NCI-H526 (cell line): ENCODE measurements around the gene THAP3.
"Not testable (repeated sequence)": the region's sequence is repeated elsewhere in the genome, so short reads cannot be mapped to it uniquely, and the experiment has no call there.

Source experiments
- DNase-seq, 2 experiments: peaks; one replicate each; lab custom pipeline; 2025; lab: John Stamatoyannopoulos, UW

THAP3 gene

GRCh38 chr1:6591222-6591621 is 33.4 kb upstream of the THAP3 start:
- DNase-seq = no peak

DNA sequence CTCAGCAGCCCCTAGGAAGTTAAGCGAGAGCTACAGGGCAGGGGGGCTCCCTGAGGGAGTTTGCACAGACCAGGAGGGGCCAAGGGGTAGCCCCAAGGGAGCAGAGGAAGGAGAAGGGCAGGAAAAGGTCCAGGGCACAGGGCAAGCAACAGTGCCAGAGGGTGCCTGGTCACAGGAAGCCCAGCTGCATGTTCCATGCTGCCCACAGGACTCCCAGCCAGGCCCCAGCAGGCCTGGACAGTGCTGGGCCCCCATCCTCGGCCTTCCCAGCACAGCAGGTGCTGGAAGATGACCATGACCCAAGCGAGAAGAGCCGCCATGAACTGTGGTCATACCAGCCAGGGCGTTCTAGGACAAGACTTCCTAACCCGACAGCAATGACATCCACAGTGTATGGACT is 33.0 kb upstream of the THAP3 start:
- DNase-seq = no peak

- no peak for DNase-seq
Measured at GRCh38 chr1:6592441-6592840, 32.2 kb upstream of the THAP3 start.

- DNase-seq = no peak
Measured at GRCh38 chr1:6592865-6593593, 31.6 kb upstream of the THAP3 start.

- no peak for DNase-seq
Measured at GRCh38 chr1:6593810-6594209, 30.9 kb upstream of the THAP3 start.

GRCh38 chr1:6594977-6595740 is 29.5 kb upstream of the THAP3 start:
- no peak for DNase-seq

- no peak for DNase-seq
Measured at GRCh38 chr1:6596351-6596750, 28.3 kb upstream of the THAP3 start.

- DNase-seq = no peak
Measured at GRCh38 chr1:6596886-6597776, 27.5 kb upstream of the THAP3 start.

GRCh38 chr1:6597777-6598131 is 26.9 kb upstream of the THAP3 start:
- DNase-seq = no peak

- DNase-seq = peak in 1 of 2 experiments; percentile 32
Measured at GRCh38 chr1:6599141-6599975, 25.3 kb upstream of the THAP3 start.

DNA sequence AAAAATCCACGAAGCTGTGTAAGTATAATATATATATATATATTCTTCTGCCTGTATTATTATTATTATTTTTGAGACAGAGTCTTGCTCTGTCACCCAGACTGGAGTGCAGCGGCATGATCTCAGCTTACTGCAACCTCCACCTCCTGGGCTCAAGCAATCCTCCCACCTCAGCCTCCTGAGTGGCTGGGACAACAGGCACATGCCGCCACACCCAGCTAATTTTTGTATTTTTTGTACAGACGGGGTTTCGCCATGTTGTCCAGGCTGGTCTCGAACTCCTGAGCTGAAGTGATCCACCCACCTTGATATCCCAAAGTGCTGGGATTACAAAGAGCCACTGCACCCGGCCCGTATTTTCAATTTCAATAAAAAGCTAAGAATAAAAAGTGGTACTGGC is 24.7 kb upstream of the THAP3 start:
- not testable (repeated sequence) for DNase-seq

DNA sequence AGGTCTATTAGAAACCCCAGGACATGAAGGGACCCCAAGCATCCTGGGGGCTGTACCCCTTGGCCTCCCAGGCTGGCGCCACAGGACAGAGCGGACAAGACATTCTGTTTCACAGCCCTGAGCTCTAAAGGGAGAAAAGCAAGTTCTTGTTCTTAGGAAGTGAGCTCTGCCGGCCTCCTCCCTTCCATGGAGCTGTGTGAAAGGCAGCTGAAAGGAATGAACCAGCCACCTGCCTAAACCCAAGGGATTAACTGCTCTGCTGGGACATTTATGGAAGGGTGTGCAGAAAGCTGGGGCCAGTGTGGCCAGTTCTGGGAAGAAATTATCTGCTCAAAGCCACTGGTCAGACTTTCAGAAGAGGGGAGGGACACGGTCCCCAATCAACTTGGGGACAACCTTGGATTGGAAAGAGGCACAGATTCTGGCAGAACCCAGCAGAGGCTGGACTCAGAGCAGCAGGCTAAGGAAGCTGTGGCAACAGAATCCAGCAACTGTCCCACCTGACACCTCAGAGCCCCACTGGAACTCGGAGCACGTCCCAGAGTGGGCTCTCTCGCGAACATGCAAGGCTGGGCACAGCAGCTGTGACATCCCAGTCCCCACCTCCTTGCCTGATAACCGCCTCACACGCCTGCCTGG is 24.1 kb upstream of the THAP3 start:
- peak in 1 of 2 experiments; percentile 52 for DNase-seq

DNA sequence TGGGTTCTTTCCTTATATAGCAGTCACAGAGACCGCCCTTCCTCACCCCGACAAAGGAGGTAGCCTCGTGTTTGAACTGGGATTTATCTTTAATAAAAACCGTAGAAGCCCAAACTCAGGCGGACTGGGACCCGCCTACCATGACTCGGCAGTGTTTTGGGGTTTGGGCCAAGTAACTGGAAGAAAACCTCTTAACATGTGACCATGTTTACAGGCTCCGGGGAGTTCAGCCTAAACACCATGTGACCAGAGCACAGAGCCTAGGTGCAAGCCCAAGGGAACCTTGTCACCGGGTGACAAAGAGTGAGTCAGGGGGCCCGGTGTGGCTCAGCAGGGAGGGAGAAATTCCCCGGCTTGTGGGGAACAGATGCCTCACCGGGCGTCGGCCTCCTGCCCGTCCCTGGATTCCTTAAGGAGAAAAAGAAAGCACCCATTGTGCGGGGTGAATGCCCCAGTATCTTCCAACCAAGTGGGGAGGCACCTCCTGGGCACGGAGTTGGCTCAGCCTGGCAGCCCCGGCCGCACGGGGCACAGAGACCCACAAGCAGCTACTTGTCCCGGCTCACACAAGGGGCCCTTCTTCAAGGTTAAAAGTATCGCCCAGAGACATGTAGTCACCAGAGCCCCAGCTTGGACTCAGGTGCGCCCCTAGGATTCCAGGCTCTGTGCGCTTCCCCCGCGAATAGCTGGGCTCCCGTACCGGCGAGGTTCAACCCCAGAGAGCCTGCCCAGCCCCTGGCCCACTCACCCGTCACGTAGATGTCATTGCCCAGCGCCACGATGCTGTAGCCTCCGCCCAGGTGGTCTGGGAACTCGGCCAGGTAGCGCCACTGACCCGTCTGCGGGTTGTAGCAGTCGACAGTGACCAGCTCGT is 23.4 kb upstream of the THAP3 start:
- DNase-seq = peak in 1 of 2 experiments; percentile 62

DNA sequence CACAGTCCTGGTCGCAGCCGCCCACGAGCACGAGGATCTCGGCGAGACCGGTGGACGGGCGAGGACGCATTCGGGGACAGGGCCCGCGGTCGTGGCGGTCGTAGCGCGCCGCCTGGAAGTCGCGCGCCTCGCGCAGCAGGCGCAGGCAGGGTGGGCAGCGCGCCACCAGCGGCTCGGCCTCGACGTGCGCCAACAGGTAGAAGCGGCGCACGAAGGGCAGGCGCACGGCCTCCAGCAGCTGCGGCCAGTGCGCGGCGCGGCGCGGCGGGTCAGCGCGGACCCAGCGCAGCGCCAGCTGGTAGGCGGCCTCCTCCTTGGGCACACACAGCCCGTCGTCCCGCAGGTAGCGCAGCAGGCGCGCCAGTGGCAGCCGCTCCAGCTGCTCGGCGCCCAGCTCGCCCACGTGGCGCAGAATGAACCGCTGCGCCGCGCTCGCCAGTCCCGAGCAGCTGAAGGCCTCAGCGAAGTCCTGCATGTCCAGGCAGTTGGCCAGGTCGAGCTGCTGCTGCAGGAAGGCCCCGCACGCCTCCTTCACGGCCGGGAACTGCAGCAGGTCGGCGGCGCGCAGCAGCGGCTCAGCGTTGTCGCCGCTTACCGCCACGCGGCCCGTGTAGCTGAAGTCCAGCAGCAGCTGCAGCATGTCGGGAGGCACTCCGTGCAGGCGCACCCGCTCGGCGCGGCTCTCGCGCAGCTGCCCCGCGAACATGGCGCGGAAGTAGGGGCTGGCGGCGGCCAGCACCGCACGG is 22.6 kb upstream of the THAP3 start:
- peak in 1 of 2 experiments; percentile 65 for DNase-seq

DNA sequence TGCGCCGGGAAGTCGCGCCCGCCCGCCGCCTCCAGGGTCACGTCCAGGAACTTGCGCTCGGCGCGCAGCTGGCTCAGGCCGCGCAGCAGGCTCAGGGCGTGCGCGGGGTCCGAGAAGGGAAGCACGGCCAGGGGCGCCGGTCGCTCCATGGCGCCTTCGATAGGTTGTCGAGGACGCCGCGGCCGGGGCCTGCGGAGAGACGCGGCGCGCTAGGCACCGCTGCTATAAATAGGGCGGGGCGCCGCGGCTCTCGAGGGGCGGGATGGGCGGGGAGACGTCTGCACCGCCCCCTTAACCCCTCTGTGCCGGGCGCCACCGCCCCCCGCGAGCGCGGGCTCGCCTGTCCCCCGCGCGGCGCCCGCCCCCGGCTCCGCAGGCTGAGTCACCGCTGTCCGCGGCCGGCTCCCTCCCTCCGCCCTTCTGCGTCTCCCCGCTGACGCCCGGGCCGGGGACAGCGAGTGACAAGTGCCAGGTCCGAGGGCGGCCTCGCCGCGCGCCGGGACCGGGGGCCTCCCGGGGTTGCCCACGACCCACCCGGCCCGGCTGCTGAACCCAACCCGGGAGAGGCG is 21.9 kb upstream of the THAP3 start, which contains the start of gene KLHL21:
Gene KLHL21, minus strand, starts transcription at position 201 of the 569 bp plus-strand sequence. Its CDS starts 52 bp downstream, at position 149.
- peak; percentile 74 to 94 for DNase-seq

DNA sequence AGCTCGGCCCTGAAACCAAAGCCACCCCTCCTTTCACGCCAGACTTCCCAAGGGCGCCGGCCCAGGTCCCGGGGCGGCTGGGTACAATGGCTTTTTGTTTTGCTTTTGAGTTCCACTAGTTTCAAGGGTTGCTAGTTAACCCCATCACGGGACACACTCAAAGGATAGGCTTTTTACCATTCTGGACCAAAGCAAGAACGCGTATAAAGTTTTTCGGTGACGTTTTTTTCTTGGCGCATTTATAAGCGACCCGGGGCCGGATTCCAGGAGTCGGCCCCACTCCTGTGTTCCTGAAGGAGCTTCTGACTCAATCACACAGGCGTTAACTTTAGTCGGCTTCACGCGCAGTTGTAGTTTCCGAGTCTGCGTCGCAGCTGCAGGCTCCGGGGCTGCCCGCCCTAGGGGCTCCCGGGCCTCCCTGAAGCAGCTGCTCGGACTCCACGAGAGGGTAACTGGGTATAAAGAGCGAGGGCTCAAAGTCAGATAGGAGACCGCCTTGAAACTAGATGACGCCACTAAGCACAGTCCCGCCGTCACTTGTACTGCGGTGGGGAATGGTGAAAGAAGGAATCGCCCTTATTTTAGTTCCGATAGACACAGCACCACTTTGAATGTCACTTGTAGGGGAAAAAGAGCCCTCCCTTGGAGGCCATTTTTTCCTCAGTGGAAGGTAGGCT is 21.3 kb upstream of the THAP3 start:
- peak; percentile 81 to 91 for DNase-seq

DNA sequence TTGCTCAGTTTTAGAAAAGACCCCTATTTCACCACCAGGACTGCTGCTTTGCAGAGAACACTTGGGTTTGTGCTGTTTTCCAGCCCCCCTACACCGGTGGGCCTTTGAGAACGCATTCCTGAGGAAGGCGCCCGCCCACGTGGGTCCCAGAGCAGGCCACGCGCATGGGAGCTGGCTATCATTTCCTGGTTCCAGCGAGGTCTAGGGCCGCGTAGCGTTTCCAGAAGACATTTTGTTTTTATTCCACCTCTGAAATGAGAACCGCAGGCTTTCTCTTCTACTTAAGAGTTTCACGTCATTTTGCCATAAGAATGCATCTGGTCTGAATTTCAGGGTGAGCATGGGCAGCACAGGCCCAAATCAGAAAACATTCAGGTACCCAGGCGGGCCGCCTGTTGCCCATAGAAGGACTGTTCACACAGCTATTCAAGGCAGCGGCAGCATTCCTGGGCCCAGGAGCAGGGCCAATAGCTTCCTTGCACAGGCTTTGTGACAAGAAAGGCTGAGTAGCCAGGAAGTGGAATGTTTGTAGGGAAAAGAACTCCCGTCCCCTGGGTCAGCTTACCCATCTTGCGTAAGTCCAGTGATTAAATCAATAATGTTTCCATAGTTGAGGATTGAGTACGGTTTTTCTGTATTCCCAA is 20.6 kb upstream of the THAP3 start:
- peak in 1 of 2 experiments; percentile 60 for DNase-seq
